GM12864 (cell line): ENCODE data around the gene DZIP1.
"Not testable (repeated sequence)": the region's sequence is repeated elsewhere in the genome, so short reads cannot be mapped to it uniquely, and the experiment has no call there.

ENCODE experiments used
- DNase-seq: peaks from one replicate; pipeline ENCODE4 v3.0.0-alpha.2; 2011; ENCODE audit warnings: low read depth
- H3K4me3 ChIP-seq: 2 replicates; pipeline ENCODE4 v1.5.1; 2011; ENCODE audit warnings: mild to moderate bottlenecking, low read depth, low read length, control low read depth
- CTCF ChIP-seq: IDR thresholded peaks from 2 replicates; pipeline ENCODE4 v1.5.1; 2011; ENCODE audit warnings: low read depth, mild to moderate bottlenecking, moderate library complexity, low read length, control low read depth, inconsistent platforms; ENCODE audit errors: missing control alignments

DZIP1 gene

GRCh38 chr13:95585867-95586266 is 58.6 kb downstream of the DZIP1 start:
- no peak for TF ChIP-seq CTCF
- no peak for DNase-seq
- no peak overlapping the region for H3K4me3 ChIP-seq

GRCh38 chr13:95579303-95579702 is 65.2 kb downstream of the DZIP1 start:
- no peak overlapping the region for H3K4me3 ChIP-seq
- peak; percentile 1 for DNase-seq
- TF ChIP-seq CTCF: no peak

- no peak overlapping the region for H3K4me3 ChIP-seq
- DNase-seq: no peak
- TF ChIP-seq CTCF: no peak
Measured at GRCh38 chr13:95573221-95573620, 71.3 kb downstream of the DZIP1 start.

- no peak for TF ChIP-seq CTCF
- no peak for DNase-seq
- no peak overlapping the region for H3K4me3 ChIP-seq
Measured at GRCh38 chr13:95571941-95572340, 72.6 kb downstream of the DZIP1 start.

- TF ChIP-seq CTCF: no peak
- no peak overlapping the region for H3K4me3 ChIP-seq
- no peak for DNase-seq
Measured at GRCh38 chr13:95570016-95570415, 74.5 kb downstream of the DZIP1 start.

- H3K4me3 ChIP-seq: no peak overlapping the region
Measured at GRCh38 chr13:95568131-95568530, 76.4 kb downstream of the DZIP1 start.

GRCh38 chr13:95565758-95566157 is 78.7 kb downstream of the DZIP1 start:
- not testable (repeated sequence) for DNase-seq, H3K4me3 ChIP-seq

More at GRCh38 chr13:95568131-95568530, 76.4 kb downstream of the DZIP1 start:
- TF ChIP-seq CTCF: no peak
- no peak for DNase-seq
